RWPE1 (cell line): Measurements from ENCODE around the gene SLC29A4.
"Not testable (repeated sequence)": the region's sequence is repeated elsewhere in the genome, so short reads cannot be mapped to it uniquely, and the experiment has no call there.

Source experiments
- CTCF ChIA-PET: fragments of 350-600 bp; sonication (Branson Sonifier 250); formaldehyde crosslinking; extraction: SDS; loops from one replicate; lab custom pipeline; 2021; lab: Yijun Ruan, JAX
- POLR2A ChIA-PET: fragments of 400-600 bp; formaldehyde crosslinking; extraction: SDS; loops from one replicate; lab custom pipeline; 2020; ENCODE audit warnings: antibody characterized with exemption; ENCODE audit not compliant: low non-redundant PET; lab: Yijun Ruan, JAX
- DNase-seq: peaks from one replicate; pipeline ENCODE4 v3.0.0; 2012; ENCODE audit warnings: low spot score
- H3K27ac ChIP-seq: fragments of 450-650 bp; 2 replicates; pipeline ENCODE4 v1.5.1; 2017
- TF ChIP-seq, protein P1 (sequence below): fragments of 450-650 bp; conservative IDR thresholded peaks from 2 replicates; pipeline ENCODE4 v1.5.1; 2017; ENCODE audit warnings: low read depth, mild to moderate bottlenecking

SLC29A4 gene

DNA sequence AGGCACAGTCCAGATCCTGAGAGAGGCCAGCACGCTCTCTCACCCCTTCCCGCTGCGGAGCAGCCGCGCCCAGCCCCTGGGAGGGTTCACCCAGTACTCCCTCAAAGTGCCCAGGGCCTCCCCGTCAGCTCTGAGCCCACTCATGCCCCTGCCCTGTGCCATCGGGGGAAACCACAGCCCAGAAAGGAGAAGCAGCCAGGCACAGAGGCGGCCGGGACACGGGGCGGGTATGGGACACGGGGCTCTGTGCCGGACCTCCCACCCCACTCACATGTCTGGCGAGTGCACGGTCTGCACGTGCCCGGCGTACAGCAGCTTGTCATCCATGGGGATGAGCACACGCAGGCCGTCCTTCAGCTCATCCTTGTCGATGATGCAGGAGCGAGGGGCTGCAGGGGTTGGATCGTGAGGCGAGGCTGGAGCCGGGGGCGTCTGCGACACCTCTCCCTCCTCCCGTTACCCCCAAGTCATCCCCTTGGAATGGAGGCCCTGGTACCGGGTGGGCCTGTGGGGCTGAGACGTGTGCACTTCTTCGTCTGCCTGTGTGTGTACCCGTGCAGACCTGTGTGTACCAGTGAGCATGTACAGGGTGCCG, 38.2 kb downstream of the SLC29A4 start:
- POLR2A ChIA-PET = no interaction called here
- DNase-seq = no peak
- TF ChIP-seq, protein P1, sequence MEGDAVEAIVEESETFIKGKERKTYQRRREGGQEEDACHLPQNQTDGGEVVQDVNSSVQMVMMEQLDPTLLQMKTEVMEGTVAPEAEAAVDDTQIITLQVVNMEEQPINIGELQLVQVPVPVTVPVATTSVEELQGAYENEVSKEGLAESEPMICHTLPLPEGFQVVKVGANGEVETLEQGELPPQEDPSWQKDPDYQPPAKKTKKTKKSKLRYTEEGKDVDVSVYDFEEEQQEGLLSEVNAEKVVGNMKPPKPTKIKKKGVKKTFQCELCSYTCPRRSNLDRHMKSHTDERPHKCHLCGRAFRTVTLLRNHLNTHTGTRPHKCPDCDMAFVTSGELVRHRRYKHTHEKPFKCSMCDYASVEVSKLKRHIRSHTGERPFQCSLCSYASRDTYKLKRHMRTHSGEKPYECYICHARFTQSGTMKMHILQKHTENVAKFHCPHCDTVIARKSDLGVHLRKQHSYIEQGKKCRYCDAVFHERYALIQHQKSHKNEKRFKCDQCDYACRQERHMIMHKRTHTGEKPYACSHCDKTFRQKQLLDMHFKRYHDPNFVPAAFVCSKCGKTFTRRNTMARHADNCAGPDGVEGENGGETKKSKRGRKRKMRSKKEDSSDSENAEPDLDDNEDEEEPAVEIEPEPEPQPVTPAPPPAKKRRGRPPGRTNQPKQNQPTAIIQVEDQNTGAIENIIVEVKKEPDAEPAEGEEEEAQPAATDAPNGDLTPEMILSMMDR = no peak
- H3K27ac ChIP-seq = no peak overlapping the region
- CTCF ChIA-PET = interaction anchor here (0.6 kb wide), 1 partner anchor 18 kb away, joined by 3 read pairs; no protein-coding TSS in a partner anchor

DNA sequence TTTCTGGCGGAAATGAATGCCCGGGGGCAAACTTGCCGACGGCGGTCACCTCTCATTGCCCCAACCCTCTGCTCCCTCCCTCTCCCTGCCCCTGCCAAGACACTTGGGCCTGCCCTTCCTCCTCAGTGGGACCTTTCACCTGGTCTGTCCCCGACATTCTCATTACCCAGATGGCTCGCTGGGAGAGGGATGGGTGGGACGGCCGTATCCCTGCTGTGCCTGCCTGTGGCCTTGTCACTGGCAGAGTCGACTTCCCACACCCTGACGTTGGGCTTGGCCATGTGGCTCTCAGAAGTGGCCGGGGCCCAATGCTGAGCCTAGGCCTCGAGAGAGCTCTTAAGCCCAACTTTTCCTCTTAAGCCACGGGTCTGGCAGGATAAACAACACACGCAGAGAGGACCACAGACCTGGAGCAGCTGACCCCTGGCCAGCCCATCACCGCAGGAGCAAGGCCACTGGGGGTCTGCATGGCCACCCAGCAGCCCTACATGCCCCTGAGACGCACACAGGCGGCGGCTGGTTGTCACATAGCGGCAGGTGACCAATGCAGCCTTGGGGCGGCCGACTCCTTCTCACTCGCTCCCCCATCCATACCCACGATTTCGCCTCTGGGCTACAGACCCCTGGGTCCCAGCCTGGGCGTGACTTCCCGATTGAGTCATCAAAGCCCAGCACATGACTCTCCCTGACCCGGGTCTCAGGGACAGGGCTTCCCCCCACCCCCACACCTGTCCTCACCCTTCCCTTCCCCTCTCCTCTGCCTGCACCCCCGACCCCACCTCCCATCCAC, 40.1 kb downstream of the SLC29A4 start:
- ChIA-PET POLR2A (no interaction called here), CTCF (no interaction called here)
- no peak for DNase-seq
- H3K27ac ChIP-seq = no peak overlapping the region
- TF ChIP-seq, protein P1 = no peak

DNA sequence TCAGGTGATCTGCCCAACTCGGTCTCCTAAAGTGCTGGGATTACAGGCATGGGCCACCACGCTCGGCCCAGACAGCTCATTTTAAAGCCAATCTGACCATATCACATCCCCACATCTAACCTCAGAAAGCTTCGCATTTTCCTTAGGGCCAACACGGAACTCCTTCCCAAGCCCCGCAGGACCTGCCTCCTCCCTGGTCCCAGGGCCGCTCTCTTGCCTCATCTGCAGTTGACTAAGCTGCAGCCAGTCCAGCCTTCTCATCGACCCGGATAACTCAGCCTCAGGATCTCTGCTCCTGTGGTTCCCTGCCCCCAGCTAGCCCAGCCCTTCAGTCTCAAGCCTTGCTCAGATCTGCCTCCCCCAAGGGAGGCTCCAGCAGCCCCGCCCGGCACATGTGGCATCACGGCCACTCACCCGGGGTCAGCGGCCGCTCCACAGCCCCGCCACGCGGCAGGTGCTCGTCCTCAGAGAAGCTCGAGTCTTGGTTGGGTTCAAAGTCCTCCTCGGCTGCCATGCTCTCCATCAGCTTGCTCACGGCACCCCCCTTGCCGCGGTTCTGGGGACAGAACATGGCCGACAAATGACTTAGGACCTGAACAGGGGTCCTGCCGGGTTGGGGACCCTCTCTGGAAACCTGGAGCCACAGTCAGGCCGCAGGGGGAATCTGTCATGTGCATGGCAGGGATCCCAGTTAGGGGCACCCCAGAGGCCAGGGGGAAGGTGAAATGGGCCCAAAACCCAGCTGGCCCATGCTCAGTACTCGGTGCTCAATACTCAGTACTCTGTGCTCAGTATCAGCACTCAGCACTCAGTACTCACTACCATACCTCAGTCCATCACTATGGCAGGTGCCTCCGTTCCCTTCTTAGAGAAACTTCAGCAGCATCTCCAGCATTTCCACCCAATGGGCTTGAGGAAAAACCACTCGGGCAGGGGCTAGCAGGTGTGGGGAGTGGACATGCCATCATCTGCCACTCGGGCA, 41.3 kb downstream of the SLC29A4 start:
- DNase-seq, H3K27ac ChIP-seq, POLR2A ChIA-PET: not testable (repeated sequence)
- CTCF ChIA-PET = interaction anchor here (0.5 kb wide), 1 partner anchor 29 kb away, joined by 3 read pairs; no protein-coding TSS in a partner anchor

DNA sequence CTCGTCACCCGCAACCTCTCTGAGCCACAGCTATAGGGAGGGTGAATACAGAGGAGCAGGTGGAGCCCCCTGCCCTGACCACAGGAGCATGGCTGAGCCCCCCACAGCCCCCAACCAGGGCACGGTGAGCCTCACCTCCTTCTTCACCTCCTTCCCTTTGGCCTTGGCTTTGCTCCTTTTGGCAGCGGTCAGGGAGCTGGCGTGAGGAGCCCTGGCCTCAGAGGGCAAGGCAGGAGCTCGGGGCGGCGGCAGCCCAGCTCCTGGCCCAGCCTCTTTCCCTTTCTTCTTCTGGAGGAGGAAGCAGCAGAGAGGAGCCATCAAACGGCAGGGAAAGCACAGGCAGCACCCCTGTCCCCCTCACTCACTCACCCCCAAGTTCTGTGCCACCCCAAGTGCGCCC, 42.2 kb downstream of the SLC29A4 start:
- H3K27ac ChIP-seq = no peak overlapping the region

DNA sequence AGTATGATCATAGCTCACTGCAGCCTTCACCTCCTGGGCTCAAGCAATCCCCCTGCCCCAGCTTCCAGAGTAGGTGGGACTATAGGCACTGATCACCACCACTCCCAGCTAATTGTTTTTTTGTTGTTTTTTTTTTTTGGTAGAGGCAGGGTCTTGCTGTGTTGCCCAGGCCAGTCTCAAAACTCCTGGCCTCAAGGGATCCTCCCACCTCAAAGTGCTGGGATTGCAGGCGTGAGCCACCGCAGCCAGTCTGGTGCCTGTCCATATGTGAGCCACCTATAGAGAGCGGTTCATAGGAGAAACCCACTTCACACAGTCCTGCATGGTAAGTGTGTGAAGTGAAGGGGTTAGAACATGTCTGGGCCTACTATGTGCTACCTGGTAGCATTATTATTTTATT, 47.5 kb downstream of the SLC29A4 start:
- TF ChIP-seq, protein P1 = no peak
- no peak overlapping the region for H3K27ac ChIP-seq
- no peak for DNase-seq
- ChIA-PET CTCF (interaction anchor here (0.7 to 1.0 kb wide), 2 partner anchors 90 to 99 kb away, joined by 3 to 4 read pairs; no protein-coding TSS in a partner anchor), POLR2A (no interaction called here)

More for the DNA sequence above, 42.2 kb downstream of the SLC29A4 start:
- DNase-seq = no peak
- TF ChIP-seq, protein P1 = no peak
- ChIA-PET CTCF (no interaction called here), POLR2A (no interaction called here)

DNA sequence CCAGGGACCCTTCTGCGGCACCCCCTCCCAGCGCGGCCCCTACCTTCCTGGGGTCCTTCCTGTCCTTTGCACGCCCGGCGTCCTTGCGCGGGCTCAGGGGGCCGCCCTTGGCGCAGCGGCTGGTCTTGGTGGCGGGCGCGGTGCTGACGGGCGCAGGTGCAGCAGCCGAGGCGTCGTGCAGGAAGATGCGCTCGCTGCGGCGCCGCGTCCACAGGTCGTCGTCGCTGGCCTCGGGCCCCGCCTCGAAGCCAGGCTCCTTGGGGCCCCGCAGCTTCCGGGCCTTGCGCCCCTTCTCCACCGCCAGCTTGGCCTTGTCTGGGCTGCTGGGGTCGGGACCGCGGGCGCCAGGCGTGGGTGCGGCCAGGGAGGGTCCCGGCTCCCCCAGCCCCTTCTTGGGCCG, 49.8 kb downstream of the SLC29A4 start:
- POLR2A ChIA-PET = no interaction called here
- H3K27ac ChIP-seq = no peak overlapping the region
- TF ChIP-seq, protein P1 = no peak
- CTCF ChIA-PET = no interaction called here
- DNase-seq = no peak
